Activated CD4-positive, alpha-beta memory T cell treated with anti-CD3 and anti-CD28 coated beads, Interleukin-2, amount 10 ng/mL, durations not matched to agents 7 days and 5 days (primary cell): Measurements from ENCODE around the gene PCDHGA9. TPM values are rescaled to one million over a fixed set of nuclear protein-coding genes. Genes with fewer than 3 reads are reported as not detected.
A peak's percentile ranks its signal among the peaks of the same experiment; 100 is the strongest.

Experiments used
- CTCF ChIA-PET: fragments of 350-600 bp; sonication (Branson Sonifier 250); formaldehyde crosslinking; loops from one replicate; lab custom pipeline; 2021; ENCODE audit warnings: antibody characterized with exemption, inconsistent platforms; lab: Charles Lee
- POLR2A ChIA-PET: fragments of 350-600 bp; sonication (Branson Sonifier 250); formaldehyde crosslinking; loops from one replicate; lab custom pipeline; 2021; ENCODE audit warnings: antibody characterized with exemption; lab: Charles Lee
- DNase-seq: peaks from one replicate; pipeline ENCODE4 v3.0.0-alpha.2; 2020
- H3K27ac Mint-ChIP-seq: one replicate; pipeline ENCODE4 v1.8.0; 2021; ENCODE audit warnings: mild to moderate bottlenecking, mixed read lengths
- H3K27me3 Mint-ChIP-seq: one replicate; pipeline ENCODE4 v1.8.0; 2021; ENCODE audit warnings: mixed read lengths
- H3K36me3 Mint-ChIP-seq: one replicate; pipeline ENCODE4 v1.8.0; 2021; ENCODE audit warnings: low read depth, mixed read lengths
- H3K4me1 Mint-ChIP-seq: one replicate; pipeline ENCODE4 v1.8.0; 2021; ENCODE audit warnings: mixed read lengths
- H3K4me3 Mint-ChIP-seq: one replicate; pipeline ENCODE4 v1.8.0; 2021; ENCODE audit warnings: mild to moderate bottlenecking, mixed read lengths
- H3K9me3 Mint-ChIP-seq: one replicate; pipeline ENCODE4 v1.8.0; 2021; ENCODE audit warnings: mixed read lengths
- total RNA-seq, 2 experiments: library from RNA; stranded (reverse); gene quantifications; one replicate each; pipeline ENCODE4 v1.2.3, GENCODE V29; 2021

Gene PCDHGA9
- total RNA-seq, result not detected

DNA sequence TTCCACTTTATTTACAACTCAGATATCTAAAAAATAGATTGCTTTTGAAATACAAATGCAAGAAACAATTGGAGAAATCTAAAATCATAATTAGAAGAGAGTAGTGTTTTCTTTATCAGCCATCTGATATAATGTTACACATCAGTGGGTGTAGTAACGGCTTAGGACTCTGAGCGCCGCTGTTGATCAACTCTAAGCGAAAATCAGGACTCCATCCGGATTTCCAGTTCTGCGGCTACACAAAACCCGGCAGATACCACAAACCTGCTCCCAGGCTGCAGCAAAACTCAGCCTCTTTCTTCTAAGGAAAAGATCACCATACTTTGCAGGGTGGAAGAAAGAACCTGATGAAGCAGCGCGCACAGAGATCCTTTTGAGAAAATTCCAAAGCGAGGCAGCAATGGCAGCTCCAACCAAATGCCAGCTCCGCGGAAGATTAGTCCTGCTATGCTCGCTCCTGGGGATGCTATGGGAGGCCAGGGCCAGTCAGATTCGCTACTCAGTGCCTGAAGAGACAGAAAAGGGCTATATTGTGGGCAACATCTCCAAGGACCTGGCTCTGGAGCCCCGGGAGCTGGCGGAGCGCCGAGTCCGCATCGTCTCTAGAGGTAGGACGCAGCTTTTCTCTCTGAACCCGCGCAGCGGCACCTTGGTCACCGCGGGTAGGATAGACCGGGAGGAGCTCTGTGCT, at the start of gene PCDHGA9:
PCDHGA9 (plus strand) TSS at position 226 of the 691 bp plus-strand sequence; CDS start at position 401, 175 bp downstream.
- no peaks in the 10 kb centered on the region for H3K4me1 Mint-ChIP-seq
- POLR2A ChIA-PET, result no interaction called here
- H3K27ac Mint-ChIP-seq, result no peak within 1 kb of the TSS
- CTCF ChIA-PET, result interaction anchor here (0.8 to 1.6 kb wide), 4 partner anchors 11 to 119 kb away, joined by 3 to 6 read pairs (median 4); partner anchors contain the start of gene PCDHGA10
- peaks cover 8% of the 10 kb centered on the region for H3K9me3 Mint-ChIP-seq
- no peak within 1 kb of the TSS for H3K4me3 Mint-ChIP-seq
- DNase-seq, result no peak
- peaks cover 45% of the 10 kb centered on the region for H3K27me3 Mint-ChIP-seq
- peaks cover 13% of the 10 kb centered on the region for H3K36me3 Mint-ChIP-seq

DNA sequence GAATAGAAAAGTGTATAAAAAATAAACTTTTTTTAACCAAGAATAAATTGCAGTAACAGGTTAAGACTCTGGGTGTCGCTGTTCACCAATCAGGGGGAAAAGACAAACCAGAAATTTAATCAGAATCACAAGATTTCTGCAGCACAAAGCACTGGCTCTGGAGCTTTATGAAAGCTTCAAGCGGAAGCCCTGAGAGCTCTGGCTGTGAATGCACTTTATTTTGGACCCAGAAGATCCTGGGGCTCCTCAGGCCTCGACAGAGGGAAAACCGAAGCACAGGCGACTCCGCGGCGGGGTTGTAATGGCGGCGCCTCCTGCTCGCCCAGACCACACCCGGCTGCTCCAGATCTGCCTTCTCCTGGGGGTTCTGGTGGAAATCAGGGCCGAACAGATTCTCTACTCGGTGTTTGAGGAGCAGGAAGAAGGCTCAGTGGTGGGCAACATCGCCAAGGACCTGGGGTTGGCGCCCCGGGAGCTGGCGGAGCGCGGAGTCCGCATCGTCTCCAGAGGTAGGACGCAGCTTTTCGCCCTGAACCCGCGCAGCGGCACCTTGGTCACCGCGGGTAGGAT, 47.6 kb upstream of the PCDHGA9 start, which contains the start of gene PCDHGA4:
PCDHGA4 (plus strand) TSS at position 122 of the 570 bp plus-strand sequence; CDS start at position 209, 87 bp downstream.
- DNase-seq, result no peak
- POLR2A ChIA-PET, result interaction anchor here (0.7 kb wide), 1 partner anchor 8 kb away, joined by 3 read pairs; no protein-coding TSS in a partner anchor
- Mint-ChIP-seq H3K4me3 (no peak within 1 kb of the TSS), H3K27me3 (peaks cover 21% of the 10 kb centered on the region), H3K27ac (no peak within 1 kb of the TSS), H3K9me3 (peaks cover 11% of the 10 kb centered on the region), H3K4me1 (peaks cover 4% of the 10 kb centered on the region), H3K36me3 (peaks cover 8% of the 10 kb centered on the region)
- CTCF ChIA-PET, result interaction anchor here (0.6 to 1.8 kb wide), 5 partner anchors 29 to 66 kb away, joined by 3 to 6 read pairs (median 3); partner anchors contain the start of genes PCDHGA11 and TAF7

DNA sequence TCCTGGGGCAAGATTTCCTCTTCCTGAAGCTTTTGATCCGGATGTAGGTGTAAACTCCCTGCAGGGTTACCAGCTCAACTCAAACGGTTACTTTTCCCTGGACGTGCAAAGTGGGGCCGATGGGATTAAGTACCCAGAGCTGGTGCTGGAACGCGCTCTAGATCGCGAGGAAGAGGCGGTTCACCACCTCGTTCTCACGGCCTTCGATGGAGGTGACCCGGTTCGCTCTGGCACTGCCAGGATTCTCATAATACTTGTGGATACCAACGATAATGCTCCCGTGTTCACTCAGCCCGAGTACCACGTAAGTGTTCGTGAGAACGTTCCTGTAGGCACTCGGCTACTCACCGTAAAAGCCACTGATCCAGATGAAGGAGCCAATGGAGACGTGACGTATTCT, 46.9 kb upstream of the PCDHGA9 start:
- H3K36me3 Mint-ChIP-seq, result peaks cover 8% of the 10 kb centered on the region
- DNase-seq, result no peak
- H3K9me3 Mint-ChIP-seq, result peaks cover 11% of the 10 kb centered on the region
- H3K4me1 Mint-ChIP-seq, result peaks cover 2% of the 10 kb centered on the region
- H3K27ac Mint-ChIP-seq, result no peak overlapping the region
- peaks cover 23% of the 10 kb centered on the region for H3K27me3 Mint-ChIP-seq
- CTCF ChIA-PET, result interaction anchor here (0.6 to 1.5 kb wide), 4 partner anchors 30 to 65 kb away, joined by 3 to 4 read pairs (median 3); partner anchors contain the start of gene PCDHGA11
- no peak overlapping the region for H3K4me3 Mint-ChIP-seq
- POLR2A ChIA-PET, result interaction anchor here (0.7 kb wide), 1 partner anchor 9 kb away, joined by 3 read pairs; no protein-coding TSS in a partner anchor

- Mint-ChIP-seq H3K27me3 (peaks cover 28% of the 10 kb centered on the region), H3K4me3 (no peak overlapping the region), H3K9me3 (peaks cover 16% of the 10 kb centered on the region), H3K4me1 (peaks cover 2% of the 10 kb centered on the region), H3K36me3 (peaks cover 9% of the 10 kb centered on the region), H3K27ac (no peak overlapping the region)
- ChIA-PET CTCF (interaction anchor here (0.8 kb wide), 1 partner anchor 41 kb away, joined by 3 read pairs; no protein-coding TSS in a partner anchor), POLR2A (no interaction called here)
- DNase-seq, result no peak
Observed at GRCh38 chr5:141356133-141356532, 46.4 kb upstream of the PCDHGA9 start.

DNA sequence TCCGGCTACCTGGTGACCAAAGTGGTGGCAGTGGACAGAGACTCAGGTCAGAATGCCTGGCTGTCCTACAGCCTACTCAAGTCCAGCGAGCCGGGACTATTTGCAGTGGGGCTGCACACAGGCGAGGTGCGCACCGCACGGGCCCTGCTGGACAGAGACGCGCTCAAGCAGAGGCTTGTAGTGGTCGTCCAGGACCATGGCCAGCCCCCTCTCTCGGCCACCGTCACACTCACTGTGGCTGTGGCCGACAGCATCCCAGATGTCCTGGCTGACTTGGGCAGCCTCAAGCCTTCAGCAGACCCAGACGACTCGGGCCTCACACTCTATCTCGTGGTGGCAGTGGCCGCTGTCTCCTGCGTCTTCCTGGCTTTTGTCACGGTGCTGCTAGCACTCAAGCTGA, 45.6 kb upstream of the PCDHGA9 start:
- Mint-ChIP-seq H3K36me3 (peaks cover 9% of the 10 kb centered on the region), H3K4me1 (peaks cover 2% of the 10 kb centered on the region), H3K9me3 (peaks cover 18% of the 10 kb centered on the region), H3K27me3 (peaks cover 32% of the 10 kb centered on the region), H3K27ac (no peak overlapping the region), H3K4me3 (no peak overlapping the region)
- ChIA-PET CTCF (no interaction called here), POLR2A (no interaction called here)
- DNase-seq, result no peak

- Mint-ChIP-seq H3K36me3 (peaks cover 10% of the 10 kb centered on the region), H3K4me3 (peak within 1 kb of the TSS; percentile 68), H3K9me3 (peaks cover 20% of the 10 kb centered on the region), H3K27me3 (peaks cover 53% of the 10 kb centered on the region), H3K27ac (peak within 1 kb of the TSS; percentile 36), H3K4me1 (peaks cover 2% of the 10 kb centered on the region)
- POLR2A ChIA-PET, result no interaction called here
- DNase-seq, result no peak
- CTCF ChIA-PET, result interaction anchor here (1.0 kb wide), 1 partner anchor 39 kb away, joined by 4 read pairs; the partner anchor contains the start of gene TAF7
Observed at GRCh38 chr5:141359790-141360426, 42.7 kb upstream of the PCDHGA9 start, which contains the start of gene PCDHGB2. TSS of gene PCDHGB2 (plus strand) at chr5:141359994. CDS start at chr5:141360136, 142 bp downstream.

DNA sequence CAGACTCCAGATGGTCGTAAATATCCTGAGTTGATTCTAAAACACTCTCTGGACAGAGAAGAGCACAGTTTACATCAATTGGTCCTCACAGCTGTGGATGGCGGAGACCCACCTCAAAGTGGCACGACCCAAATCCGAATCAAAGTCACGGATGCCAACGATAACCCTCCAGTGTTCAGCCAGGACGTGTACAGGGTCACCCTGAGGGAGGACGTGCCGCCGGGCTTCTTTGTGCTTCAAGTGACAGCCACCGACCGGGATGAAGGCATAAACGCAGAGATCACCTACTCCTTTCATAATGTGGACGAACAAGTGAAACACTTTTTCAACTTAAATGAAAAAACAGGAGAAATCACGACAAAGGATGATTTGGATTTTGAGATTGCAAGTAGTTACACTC, 41.9 kb upstream of the PCDHGA9 start:
- Mint-ChIP-seq H3K4me1 (peaks cover 2% of the 10 kb centered on the region), H3K4me3 (no peak overlapping the region), H3K27ac (no peak overlapping the region), H3K27me3 (peaks cover 61% of the 10 kb centered on the region), H3K36me3 (peaks cover 13% of the 10 kb centered on the region), H3K9me3 (peaks cover 26% of the 10 kb centered on the region)
- DNase-seq, result no peak
- ChIA-PET POLR2A (no interaction called here), CTCF (no interaction called here)

DNA sequence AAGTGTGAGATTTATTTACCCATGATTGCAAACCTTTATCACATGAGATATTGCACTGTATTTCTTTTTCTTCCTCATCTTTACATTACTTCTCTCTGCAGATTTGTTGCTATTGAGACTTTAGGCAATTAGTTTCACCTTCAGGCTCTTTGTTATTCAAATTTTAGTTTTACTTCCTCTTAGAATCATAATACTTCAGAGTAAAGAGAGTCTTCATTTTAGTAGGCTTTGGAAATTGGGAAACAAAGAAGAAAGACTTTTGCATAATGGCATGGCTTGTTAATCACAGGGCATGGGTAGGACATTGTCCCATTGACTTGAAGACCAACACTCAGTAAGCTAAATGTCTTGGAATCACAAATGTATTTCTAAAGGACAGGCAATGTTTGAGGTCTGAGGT, 39.9 kb upstream of the PCDHGA9 start:
- H3K27me3 Mint-ChIP-seq, result peaks cover 60% of the 10 kb centered on the region
- H3K9me3 Mint-ChIP-seq, result peaks cover 24% of the 10 kb centered on the region
- no peak for DNase-seq
- H3K4me1 Mint-ChIP-seq, result peaks cover 2% of the 10 kb centered on the region
- H3K36me3 Mint-ChIP-seq, result peaks cover 18% of the 10 kb centered on the region
- ChIA-PET CTCF (no interaction called here), POLR2A (no interaction called here)
- no peak overlapping the region for H3K27ac Mint-ChIP-seq
- no peak overlapping the region for H3K4me3 Mint-ChIP-seq

GRCh38 chr5:141363952-141364660, 38.5 kb upstream of the PCDHGA9 start, which contains the start of gene PCDHGA5:
TSS of gene PCDHGA5 (plus strand) at chr5:141364162. CDS start at chr5:141364331, 169 bp downstream.
- H3K9me3 Mint-ChIP-seq, result peaks cover 24% of the 10 kb centered on the region
- CTCF ChIA-PET, result interaction anchor here (1.3 kb wide), 1 partner anchor 49 kb away, joined by 3 read pairs; the partner anchor contains the start of gene PCDHGA10
- no peak within 1 kb of the TSS for H3K27ac Mint-ChIP-seq
- H3K36me3 Mint-ChIP-seq, result peaks cover 18% of the 10 kb centered on the region
- H3K4me3 Mint-ChIP-seq, result no peak within 1 kb of the TSS
- no peak for DNase-seq
- peaks cover 2% of the 10 kb centered on the region for H3K4me1 Mint-ChIP-seq
- peaks cover 59% of the 10 kb centered on the region for H3K27me3 Mint-ChIP-seq
- POLR2A ChIA-PET, result no interaction called here

- H3K27me3 Mint-ChIP-seq, result peaks cover 61% of the 10 kb centered on the region
- H3K27ac Mint-ChIP-seq, result no peak overlapping the region
- no peaks in the 10 kb centered on the region for H3K4me1 Mint-ChIP-seq
- CTCF ChIA-PET, result interaction anchor here (0.9 to 1.2 kb wide), 2 partner anchors 16 to 147 kb away, joined by 3 to 4 read pairs; partner anchors contain the start of gene PCDHGA7
- peaks cover 11% of the 10 kb centered on the region for H3K36me3 Mint-ChIP-seq
- H3K9me3 Mint-ChIP-seq, result peaks cover 16% of the 10 kb centered on the region
- POLR2A ChIA-PET, result no interaction called here
- DNase-seq, result no peak
- H3K4me3 Mint-ChIP-seq, result no peak overlapping the region
Observed at GRCh38 chr5:141366016-141366896, 36.3 kb upstream of the PCDHGA9 start.
